ENCODE results near the gene NOVA1.

- TF ChIP-seq POLR2AphosphoS5 (IDR thresholded peaks at IDR 0.05) (no peak), CTCF (IDR thresholded peaks at IDR 0.05; ENCODE audit: poor library complexity, severe bottlenecking) (no peak), EZH2 (IDR thresholded peaks at IDR 0.05; ENCODE audit: borderline replicate concordance, insufficient read depth, low read length, poor library complexity, severe bottlenecking) (no peak), SMC3 (conservative IDR thresholded peaks at IDR 0.05; ENCODE audit: poor library complexity) (no peak), EP300 (conservative IDR thresholded peaks at IDR 0.05; ENCODE audit: poor library complexity, severe bottlenecking) (no peak), RAD21 (conservative IDR thresholded peaks at IDR 0.05) (no peak), MXI1 (conservative IDR thresholded peaks at IDR 0.05; ENCODE audit: poor library complexity, severe bottlenecking) (no peak)
These were observed 1.8 kb downstream of the NOVA1 start for GRCh38 chr14:26595926-26596542.

Measured in neural cell (in vitro differentiated cells).